T-helper 1 cell (primary cell): ENCODE data around the gene BRAT1.

ENCODE experiments used
- DNase-seq, 5 donors: peaks; one replicate each; pipeline ENCODE4 v3.0.0-alpha.2; 2012 to 2020

BRAT1 gene

DNA sequence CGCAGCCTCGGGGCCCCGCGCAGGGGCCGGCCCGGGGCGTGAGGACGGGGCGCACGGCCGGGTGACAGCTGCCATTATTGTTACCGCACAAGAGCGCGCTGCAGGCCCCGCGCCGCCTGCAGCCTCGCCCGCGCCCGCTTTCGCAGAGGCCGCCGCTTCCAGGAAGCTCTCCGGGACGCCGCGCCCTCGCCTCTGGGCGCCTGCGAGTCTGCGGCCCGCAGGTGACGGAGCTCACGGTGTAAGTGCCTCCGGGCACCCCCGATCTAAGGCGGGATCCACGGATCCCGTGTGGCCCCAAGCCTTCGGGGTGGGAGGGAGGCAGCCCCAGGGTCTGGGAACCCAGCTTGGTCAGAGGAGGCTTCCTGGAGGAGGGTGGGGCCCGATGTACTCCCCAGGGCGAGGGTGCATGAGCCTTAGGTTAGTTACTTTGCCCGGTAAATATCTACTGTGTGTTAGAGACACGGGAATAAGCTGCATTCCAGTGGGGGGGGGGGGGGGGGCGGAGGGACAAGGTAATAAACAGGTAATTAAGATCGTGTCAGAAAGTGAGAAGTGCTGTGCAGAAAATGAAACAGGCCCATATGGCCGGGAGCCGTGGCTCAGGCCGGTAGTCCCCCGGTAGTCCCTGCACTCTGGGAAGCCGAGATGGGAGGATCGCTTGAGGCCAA lies 4.1 kb upstream of the BRAT1 start:
- DNase-seq = peak in 2 of 5 donors; percentile 26 to 48

DNA sequence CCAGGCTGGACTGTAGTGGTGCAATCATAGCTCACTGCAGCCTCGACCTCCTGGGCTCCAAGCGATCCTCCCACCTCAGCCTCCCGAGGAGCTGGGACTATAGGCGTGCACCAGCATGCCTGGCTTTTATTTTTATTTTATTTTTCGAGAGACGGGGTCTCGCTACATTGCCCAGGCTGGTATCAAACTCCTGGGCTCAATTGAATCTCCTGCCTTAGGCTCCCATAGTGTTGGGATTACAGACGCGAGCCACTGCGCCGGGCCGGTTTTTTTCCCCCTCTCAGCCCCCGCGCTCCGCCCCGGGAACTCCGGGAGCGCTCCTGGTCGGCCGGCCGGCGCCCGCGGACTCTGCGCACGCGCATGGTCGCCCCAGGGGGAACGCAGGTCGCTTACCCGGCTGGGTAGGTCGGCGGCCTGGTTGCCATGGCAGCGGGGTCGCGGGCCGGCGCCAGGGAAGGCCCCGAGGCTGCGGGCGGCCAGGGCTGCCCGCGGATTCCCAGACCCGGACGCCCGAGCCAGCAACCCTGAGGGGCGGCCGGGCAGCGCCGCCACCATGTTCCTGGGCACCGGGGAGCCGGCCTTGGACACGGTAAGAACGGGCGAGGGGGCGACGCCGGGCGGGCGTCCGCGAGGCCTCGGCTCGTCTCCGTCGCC lies 3.4 kb upstream of the BRAT1 start, which contains the start of gene IQCE:
IQCE (plus strand) TSS at position 351 of the 654 bp plus-strand sequence; CDS start at position 554, 203 bp downstream.
- DNase-seq = peak; percentile 75 to 89 (median 80)

DNA sequence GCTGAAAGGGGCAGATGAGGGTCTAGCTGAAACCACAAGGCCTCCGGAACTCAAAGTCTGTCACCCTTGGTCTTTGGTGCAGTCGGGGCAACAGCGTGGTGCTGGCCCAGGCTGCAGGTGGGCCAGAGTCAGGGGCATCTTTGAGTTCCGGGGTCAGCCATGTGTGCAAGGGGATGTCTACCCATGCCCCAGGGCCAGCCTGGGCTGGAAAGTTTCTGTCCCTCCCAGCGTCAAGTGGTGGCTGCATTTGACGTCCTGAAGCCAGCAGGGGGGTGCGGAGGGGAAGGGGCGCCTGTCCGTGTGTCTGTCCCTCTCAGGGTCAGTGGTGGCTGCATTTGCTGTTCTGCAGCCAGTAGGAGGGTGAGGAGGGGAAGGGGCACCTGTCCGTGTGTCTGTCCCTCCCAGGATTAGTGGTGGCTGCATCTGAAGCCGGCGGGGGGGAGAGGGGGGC lies 638 bp downstream of the BRAT1 start:
- DNase-seq = no peak

DNA sequence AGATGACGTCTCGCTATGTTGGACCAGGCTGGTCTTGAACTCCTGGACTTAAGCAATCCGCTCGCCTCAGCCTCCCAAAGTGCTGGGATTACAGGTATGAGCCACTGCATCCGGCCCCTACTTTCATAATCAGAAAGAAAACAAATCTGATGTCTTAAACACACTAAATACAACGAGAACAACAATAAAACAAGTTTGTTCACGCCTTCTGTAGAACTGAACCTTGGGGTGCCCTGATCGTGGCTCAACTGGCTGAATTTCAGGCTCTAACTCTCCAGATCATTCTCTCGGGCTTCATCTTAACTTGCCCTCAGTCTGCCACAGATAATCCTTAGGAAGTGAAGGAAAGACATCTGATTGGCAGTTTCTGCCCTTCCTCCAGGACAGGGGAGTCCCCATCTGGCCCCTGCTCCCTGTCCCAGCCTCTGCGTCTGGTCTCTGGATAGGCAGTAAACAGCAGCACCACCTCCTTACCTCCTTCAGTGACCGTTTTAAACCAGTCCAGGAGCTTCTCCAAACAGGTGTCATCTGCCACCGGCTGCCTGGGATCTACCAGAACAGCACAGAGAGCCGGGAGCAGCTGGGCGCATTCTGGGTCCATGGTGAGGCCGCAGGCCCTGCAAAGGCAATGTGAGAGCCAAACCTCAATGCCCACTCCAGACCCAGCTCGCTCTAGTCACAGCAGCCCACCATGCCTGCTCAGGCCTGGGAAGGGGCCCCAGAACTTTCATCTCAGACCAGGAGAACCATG lies 1.3 kb downstream of the BRAT1 start:
- no peak for DNase-seq

DNA sequence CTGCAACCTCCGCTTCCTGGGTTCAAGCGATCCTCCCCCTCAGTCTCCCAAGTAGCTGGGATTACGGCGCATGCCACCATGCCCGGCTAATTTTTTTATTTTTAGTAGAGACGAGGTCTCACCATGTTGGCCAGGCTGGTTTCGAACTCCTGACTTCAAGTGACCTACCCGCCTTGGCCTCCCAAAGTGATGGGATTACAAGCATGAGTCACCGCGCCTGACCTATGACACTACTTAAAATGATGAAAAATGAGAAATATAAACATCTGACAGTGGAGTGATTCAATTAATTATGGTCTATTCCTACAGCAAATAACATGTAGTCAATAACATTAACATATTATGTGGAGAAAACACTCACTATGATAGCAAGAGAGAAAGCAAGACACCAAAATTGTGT lies 2.2 kb downstream of the BRAT1 start:
- no peak for DNase-seq

DNA sequence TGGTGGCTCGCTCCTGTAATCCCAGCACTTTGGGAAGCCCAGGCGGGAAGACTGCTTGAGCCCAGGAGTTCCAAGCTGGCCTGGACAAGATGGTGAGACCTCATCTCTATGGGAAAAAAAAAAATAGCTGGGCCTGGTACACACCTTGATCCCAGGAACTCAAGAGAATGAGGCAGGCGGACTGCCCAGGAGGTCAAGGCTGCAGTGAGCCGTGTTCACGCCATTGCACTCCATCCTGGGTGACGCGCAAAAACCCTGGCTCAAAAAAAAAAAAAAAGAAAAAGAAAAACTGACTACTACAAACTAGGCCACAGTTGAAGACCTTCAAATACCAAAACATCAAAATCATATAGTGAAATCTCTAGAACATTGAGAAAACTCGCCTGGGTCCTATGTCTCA lies 3.9 kb downstream of the BRAT1 start:
- DNase-seq = no peak

DNA sequence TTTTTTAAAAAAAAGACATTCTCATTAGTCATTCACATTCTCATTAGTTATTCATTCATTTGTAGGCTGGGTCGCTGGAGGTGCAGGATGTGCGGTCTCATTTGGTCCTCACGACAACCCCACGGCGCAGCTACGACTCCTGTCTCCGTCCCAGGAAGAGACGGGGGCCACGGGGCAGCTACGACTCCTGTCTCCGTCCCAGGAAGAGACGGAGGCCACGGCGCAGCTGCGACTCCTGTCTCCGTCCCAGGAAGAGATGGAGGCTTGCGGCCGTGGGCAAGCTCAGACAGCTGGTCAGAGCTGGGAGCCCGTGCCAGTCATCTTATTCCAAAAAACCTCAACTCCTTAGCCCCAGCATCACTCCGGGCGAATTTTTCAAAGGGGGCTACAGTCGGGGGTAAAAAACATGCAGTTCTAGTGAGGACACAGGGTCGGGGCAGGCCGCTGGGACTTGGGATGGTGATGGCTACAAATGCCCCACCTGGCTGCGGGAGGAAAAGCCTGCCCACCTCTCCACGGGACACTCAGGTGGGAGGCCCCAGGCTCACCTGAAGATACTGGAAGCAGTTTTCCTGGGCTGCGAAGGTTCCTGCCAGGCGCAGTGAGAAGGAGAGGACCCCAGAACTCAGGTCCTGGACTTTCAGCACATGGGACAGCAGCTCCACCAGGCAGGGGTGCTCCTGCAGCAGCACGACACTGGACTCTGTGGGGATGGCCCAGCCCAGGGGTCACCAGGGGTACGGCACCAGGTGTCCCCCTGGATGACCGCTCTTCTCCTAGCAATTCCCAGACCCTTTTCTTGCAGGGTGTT lies 8.3 kb downstream of the BRAT1 start:
- no peak for DNase-seq

DNA sequence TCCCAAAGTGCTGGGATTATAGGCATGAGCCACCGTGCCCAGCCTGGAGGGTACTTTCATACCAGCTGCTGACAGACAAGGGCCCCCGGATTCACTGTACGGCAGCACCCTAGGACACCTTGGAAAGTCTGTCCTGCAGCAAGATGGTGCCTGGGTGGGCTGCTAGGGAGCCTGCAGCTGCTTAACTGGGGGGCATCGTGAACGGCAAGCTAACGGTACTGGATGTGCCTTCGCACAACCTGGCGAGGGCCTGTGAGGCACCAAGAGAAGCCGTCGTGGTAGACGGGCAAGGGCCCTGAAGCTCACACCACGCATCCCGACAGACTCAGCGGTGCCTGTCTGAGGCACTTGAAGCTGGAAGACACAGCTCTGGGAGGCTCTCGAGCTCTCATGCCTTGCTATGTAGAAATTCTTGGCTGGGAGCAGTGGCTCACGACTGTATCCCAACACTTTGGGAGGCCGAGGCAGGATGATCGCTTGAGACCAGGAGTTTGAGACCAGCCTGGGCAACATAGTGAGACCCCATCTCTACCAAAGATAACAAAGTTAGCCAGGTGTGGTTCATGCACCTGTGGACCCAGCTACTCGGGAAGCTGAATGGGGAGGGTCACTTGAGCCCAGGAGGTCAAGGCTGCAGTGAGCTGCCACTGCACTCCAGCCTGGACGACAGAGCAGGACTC lies 9.4 kb downstream of the BRAT1 start:
- DNase-seq = no peak

DNA sequence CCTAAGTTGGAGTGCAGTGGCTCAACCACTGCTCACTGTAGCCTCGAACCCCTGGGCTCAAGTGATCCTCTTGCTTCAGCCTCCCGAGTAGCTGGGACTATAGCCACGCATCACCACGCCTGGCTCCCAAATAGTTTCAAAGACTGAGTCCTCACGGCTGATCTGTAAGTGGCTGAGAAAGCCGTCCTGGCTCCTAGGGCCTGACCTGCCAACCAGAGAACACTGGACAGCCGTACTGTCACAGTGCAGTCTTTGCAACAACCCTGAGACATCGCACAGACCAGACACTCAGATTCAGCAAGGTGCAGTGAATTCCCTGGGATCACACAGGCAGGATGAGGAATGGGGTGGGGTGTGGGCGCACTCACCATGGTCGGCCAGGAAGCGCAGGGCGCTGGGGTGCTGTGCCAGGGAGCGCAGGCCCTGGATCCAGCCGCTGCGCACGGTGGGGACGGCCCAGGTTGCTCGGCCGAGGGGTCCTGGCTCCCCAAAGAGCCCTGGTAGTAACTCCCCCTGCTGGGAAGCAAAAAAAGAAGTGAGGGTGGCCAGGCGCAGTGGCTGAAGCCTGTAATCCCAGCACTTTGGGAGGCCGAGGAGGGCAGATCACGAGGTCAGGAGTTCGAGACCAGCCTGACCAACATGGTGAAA lies 10.7 kb downstream of the BRAT1 start:
- no peak for DNase-seq

DNA sequence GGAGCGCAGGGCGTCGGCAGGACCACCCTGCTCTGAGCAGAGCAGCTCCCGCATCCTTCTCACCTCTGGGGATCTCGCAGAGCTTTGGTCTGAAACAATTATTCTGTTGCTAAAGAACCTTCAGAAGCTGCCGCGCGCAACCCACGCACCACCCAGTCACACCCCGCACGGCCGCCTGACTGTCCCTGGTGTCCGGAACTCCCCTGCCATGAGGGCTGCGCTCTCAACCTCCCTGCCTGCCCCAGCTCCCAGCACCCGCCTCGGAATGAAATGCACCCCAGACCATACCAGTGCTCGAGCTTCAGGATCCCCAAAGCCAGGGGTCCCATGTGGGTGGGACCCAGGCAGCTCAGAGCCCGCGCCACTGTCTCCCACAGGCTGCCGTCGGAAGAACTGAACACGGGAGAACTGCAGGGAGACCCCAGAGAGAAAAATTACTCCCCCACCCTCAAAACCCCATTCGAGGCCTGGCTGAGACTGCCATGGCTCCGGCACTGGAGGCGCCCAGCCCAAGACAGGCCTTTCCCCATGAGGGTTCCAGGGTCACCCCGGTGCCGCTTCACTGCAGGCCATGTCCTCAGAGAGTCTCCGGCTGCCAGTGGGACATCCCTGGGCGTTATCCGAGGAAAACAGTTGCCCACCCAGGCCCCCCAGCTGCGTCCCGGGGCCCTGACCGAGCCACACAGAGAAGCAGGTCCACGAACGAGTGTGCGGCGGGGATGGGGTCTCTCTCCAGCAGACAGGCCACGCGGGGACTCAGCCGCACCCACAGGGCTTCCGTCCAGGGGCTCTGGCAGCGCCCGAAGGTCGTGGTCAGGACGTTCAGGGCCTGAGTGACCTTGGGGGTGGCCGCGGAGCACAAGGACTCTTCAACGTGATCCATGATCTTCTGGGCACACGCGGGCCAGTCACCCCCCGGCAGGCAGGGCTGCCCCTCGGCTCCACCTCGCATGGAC lies 12.1 kb downstream of the BRAT1 start:
- no peak for DNase-seq

DNA sequence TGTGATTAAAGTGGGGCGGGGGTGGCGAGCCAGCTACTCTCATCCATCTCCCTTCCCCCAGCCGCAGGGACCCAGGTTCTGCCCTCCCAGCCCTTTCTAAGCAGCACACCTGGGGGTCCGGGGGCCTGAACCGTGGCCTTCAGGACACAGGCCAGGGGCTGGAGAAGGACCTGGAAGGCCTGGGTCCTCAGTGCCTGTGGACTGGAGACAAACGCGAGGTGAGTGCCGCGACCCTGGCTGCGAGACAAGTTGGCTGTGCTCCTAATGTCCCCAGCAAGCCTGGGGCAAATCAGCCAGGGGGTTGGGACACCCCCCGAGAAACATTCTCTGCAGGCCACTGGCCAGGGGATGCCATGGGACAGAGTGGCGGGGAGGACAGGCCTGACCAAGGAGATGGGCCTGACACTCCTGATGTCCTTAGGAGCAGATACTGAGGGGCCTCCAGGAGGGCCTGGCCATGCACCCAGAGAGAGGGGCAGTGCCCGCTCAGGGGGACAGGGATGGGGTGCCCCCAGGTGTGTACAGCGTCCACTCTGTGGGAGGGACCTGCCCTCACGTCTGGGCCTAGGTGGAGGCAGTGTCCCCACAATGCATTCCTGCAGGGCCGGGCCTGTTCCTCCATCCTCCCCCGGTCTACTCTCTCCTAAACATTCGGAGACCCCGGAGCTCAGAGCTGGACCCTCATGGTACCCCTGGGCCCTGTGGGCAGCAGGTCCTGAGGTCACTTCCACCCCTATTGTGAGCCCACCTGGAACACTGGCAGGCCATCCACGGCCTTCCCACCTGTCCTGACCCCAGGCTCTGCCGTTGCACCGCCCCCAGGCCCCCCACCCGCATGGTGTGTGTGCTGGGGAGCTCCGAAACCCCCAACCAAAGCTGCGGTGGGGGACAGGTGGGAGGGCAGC lies 13.1 kb downstream of the BRAT1 start:
- DNase-seq = no peak

DNA sequence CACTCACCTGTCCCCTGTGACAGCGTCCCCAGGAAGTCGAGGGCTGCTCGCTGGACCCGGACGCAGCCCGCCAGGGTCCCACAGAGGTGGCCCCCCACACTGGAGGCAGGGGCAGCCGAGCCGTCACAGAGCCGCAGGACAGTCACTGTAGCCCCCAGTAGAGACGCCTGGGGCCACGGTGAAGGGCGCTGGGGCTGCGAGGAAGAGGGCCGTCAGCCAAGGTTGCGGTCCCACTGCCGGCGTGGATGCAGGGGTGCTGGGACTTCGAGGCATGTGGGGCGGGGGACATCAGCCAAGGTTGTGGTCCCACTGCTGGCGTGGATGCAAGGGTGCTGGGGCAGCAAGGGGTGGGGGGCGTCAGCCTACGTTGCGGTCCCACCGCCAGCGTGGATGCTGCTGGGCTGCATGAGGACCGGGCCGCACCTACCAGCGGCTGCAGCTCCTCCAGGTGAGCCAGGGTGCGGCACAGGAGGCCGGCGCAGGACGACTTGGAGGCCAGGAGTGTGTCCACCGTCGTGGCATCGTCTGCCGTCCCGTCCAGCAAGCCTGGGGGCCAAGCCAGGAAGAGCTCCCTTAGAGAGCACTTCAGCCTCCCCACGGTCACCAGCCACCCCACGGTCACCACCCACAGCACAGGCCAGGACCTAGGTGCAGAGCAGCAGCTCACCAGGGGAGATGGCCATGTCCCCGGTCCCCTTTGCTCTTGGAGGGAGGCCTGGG lies 13.9 kb downstream of the BRAT1 start:
- no peak for DNase-seq

DNA sequence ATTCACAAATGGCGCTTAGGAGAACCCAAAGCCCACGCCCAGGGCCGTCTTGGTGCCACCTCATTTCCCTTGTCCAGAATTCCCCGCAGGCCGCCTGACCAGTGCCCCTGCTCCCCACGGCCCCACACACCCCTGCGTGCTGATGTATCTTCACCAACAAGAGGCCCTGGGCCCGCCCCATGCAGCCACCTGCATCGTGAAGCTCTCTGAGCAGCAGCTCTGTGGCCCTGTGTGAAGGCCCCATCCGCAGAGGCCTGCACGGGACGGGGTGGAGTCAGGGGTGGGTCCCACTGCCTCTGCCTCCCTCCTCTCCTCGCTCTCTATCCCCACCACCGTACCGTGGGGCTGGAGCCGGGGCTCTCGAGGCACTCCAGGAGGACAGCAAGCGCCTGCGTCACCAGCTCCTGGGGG lies 14.7 kb downstream of the BRAT1 start:
- no peak for DNase-seq

DNA sequence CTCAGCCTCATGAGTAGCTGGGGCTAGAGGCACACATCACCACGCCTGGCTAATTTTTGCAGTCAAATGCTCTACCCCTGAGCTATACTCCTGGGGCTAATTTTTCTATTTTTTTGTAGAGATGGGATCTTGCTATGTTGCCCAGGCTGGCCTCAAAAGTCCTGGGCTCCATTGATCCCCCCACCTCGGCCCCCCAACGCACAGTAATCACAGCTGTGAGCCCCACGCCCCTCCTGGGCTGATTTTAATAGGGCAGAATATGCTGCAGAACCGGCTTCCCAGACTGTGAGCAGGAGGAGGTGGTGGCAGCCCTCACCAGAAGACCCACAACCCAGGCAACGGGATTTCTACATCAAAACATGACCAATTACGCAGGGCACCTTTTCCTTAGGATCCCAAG lies 15.2 kb downstream of the BRAT1 start:
- DNase-seq = no peak

DNA sequence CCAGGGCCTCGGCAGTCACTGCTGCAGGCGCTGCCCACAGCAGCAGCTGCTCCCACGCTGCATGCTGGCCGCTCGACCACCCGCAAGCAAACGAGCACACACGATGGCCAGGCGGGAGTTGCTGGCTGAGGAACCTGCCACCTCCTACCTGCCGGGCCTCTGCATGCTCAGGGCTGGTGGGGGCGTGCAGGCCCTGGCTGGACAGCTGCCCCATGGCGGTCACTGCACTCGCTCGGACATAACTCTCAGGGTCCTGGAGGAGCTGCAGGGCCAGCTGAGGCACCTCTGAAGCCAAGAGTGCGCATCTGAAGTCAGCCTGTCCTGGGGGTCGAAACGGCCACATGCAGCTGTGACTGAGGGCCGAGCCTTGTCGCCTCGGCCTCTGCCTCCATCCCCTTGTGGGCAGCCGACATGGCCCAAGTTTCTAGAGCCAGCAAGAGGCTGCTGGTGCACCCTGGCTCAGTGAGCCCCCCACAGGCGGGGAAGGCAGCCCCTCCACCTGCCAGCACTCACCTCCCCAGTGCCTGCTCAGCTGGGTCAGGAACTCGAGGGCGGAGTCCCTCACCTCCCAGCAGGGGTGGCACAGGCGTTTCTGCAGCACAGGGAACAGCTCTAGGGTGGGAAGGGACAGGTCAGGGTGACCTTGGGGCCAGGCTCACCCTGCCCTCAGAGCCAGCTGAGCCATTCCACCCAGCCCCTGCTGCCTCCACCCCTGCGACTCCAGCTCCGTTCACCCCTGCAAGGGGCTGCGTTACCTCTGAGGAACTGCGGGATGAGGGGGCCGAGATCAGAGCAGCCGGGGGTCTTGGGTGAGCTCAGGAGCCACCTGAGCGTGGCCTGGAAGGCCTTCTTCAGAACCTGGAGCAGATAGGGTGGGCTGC lies 16.1 kb downstream of the BRAT1 start:
- no peak for DNase-seq

DNA sequence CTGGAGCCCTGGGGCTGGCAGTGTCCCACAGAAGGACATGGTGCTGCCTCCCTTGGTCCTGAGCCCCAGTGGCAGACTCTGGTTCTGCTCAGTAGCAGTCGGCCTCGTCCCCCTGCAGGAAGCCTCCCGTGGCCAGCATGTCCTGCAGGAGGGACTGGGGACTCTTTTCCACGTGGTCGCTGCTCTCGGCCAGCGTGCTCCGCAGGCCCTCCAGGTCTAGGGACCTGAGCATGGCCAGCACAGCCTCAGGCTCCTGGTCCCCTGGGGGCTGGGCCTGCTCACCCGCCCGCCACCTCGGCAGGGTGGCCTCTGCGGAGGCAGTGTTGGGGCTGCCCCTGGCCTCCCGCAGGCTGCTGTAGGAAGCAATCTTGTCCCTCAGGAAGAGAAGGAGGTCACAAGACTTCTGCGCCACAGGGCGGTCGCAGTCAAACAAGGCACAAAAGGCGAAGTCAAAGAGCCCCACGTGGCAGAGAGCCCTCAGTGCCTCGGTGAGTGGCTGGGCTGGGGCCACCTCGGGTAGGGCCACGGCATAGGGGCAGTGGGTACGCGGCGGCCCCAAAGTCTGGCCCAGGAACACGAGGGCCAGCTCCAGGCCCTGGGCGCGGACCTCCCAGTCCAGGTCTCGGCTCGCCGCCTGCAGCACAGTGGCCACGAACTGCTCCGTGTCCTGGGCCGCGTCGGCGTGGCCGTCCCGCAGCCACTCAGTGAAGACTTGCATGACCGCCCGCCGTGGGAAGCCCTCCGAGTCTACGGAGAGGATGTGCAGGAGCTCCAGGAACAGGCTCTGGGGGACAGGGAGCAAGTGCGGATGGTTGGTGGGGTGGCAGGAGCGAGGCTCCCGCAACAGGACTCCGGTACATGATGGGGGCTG lies 17.1 kb downstream of the BRAT1 start:
- peak in 1 of 5 donors; percentile 11 for DNase-seq
